Astrocyte of the spinal cord (primary cell): ENCODE data around the gene PRKCA.

ENCODE experiments used
- DNase-seq: peaks from one replicate; pipeline ENCODE4 v3.0.0; 2011; ENCODE audit warnings: low read depth, low spot score
- H3K4me3 ChIP-seq: 2 replicates; pipeline ENCODE4 v1.5.1; 2011; ENCODE audit warnings: low read depth, mild to moderate bottlenecking, low read length, moderate library complexity
- in situ Hi-C: cut with HindIII; loops from 2 replicates; pipeline ENCODE4 v1.10.0; 2017; ENCODE audit warnings: low sequenced_read_pairs
- TF ChIP-seq, protein P1 (sequence below): IDR thresholded peaks from 2 replicates; pipeline ENCODE4 v1.5.1; 2012; ENCODE audit warnings: low read depth, mild to moderate bottlenecking, low read length, inconsistent platforms

The PRKCA gene

DNA sequence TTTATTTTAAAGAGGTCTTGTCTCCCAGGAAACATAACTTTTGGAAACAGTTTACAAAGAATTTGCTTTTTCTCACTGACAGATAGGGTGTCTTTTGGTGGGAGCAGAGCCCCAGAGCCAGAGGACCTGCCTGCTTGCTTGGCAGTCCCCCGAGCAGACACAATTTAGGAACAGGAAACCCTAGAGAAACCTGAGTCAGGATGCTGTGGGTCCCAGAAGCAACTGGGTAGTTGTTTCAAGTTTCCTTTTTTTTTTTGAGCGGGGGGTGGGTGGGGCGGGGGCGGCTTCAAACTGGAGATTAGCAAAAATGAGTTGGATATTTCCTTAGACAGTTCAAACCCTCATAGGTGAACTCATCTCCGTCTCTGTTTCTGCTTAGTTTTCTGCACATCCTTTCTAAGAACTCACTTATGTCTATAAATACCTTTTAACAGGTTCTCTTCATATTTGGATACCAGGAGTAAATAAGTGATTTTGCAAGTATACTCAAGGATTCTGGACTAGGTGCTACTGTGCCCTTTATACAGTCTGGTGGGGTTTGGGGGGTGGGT lies 135.1 kb downstream of the PRKCA start:
- no peak for DNase-seq
- H3K4me3 ChIP-seq = no peak overlapping the region
- TF ChIP-seq, protein P1, sequence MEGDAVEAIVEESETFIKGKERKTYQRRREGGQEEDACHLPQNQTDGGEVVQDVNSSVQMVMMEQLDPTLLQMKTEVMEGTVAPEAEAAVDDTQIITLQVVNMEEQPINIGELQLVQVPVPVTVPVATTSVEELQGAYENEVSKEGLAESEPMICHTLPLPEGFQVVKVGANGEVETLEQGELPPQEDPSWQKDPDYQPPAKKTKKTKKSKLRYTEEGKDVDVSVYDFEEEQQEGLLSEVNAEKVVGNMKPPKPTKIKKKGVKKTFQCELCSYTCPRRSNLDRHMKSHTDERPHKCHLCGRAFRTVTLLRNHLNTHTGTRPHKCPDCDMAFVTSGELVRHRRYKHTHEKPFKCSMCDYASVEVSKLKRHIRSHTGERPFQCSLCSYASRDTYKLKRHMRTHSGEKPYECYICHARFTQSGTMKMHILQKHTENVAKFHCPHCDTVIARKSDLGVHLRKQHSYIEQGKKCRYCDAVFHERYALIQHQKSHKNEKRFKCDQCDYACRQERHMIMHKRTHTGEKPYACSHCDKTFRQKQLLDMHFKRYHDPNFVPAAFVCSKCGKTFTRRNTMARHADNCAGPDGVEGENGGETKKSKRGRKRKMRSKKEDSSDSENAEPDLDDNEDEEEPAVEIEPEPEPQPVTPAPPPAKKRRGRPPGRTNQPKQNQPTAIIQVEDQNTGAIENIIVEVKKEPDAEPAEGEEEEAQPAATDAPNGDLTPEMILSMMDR = no peak
- in situ Hi-C loops = no loop called here

GRCh38 chr17:66438101-66438500 lies 135.7 kb downstream of the PRKCA start:
- no peak overlapping the region for H3K4me3 ChIP-seq
- in situ Hi-C loops = no loop called here
- DNase-seq = no peak
- TF ChIP-seq, protein P1 = no peak

DNA sequence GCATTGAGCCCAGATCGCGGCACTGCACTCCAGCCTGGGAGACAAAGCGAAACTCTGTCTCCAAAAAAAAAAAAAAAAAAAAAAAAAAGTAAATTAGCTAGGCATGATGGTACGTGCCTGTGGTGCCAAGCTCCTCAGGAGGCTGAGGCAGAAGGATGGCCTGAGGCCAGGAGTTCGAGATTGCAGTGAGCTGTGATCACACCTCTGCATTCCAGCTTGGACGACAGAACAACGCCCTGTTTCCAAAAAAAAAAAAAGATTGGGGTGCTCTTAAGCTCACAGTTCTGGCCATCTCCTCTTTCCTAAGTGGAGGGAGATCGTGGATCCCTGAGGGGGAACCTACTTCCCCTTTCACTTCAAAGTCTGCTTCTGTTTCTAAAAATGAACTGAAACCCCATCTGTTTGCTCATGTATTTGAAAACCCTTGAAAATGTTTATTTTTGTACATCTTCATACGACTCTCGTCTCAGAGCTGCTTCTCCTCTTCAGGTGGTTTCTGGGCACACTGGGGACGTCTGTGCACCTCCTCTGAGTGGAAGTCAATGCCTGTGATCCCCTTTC lies 138.8 kb downstream of the PRKCA start:
- DNase-seq = no peak
- no peak overlapping the region for H3K4me3 ChIP-seq
- in situ Hi-C loops = no loop called here
- TF ChIP-seq, protein P1 = no peak

GRCh38 chr17:66443166-66443565 lies 140.8 kb downstream of the PRKCA start:
- TF ChIP-seq, protein P1 = no peak
- DNase-seq = no peak

DNA sequence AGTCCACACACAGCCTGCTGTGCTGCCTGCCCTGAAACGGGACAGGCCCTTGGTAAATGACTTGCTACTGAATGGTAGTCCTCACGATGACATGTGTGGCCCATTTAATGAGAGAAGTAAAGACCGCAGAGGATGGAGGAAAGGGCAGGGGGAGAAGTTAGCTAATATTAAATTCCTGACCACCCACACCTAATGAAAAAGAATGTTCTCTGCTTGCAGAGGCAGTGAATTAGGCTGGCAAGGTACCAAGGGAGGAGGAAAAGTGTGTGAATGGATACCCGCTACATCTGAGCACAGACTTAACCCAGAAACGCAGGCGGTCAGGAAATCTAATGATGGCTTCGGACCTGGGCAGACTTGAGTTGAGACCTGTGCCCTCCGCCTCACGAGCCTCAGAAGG lies 141.2 kb downstream of the PRKCA start:
- TF ChIP-seq, protein P1 = no peak
- no peak overlapping the region for H3K4me3 ChIP-seq
- in situ Hi-C loops = no loop called here
- no peak for DNase-seq

More at GRCh38 chr17:66443166-66443565, 140.8 kb downstream of the PRKCA start:
- in situ Hi-C loops = no loop called here
- no peak overlapping the region for H3K4me3 ChIP-seq

- in situ Hi-C loops = no loop called here
- no peak for DNase-seq
- no peak overlapping the region for H3K4me3 ChIP-seq
- TF ChIP-seq, protein P1 = no peak
Measured at GRCh38 chr17:66444031-66444430, 141.6 kb downstream of the PRKCA start.
